Retina (tissue), 1 donor: ENCODE measurements around the gene TGM4.
"Not testable (repeated sequence)": the region's sequence is repeated elsewhere in the genome, so short reads cannot be mapped to it uniquely, and the experiment has no call there.

ENCODE experiments used
- DNase-seq: peaks from one replicate; pipeline ENCODE4 v3.0.0-alpha.2; 2016

TGM4 gene

DNA sequence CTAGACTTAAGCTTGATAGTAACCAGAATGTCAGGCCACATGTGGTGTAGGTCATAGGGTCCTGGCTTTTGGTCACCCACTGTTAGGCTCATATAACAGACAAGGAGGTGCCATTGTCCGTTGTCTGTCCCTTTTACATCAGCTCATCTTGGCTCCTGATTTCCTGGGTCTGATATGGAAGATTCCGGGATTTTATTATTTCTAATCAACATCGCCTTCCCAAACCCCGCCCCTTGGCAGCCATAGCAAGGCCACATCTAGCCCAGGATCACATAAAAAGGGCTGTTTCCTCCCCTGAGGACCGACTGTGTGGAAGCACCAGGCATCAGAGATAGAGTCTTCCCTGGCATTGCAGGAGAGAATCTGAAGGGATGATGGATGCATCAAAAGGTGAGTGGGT lies at the start of gene TGM4:
Gene TGM4, plus strand, starts transcription at position 301 of the 400 bp plus-strand sequence. Its CDS starts 71 bp downstream, at position 372.
- DNase-seq = no peak

DNA sequence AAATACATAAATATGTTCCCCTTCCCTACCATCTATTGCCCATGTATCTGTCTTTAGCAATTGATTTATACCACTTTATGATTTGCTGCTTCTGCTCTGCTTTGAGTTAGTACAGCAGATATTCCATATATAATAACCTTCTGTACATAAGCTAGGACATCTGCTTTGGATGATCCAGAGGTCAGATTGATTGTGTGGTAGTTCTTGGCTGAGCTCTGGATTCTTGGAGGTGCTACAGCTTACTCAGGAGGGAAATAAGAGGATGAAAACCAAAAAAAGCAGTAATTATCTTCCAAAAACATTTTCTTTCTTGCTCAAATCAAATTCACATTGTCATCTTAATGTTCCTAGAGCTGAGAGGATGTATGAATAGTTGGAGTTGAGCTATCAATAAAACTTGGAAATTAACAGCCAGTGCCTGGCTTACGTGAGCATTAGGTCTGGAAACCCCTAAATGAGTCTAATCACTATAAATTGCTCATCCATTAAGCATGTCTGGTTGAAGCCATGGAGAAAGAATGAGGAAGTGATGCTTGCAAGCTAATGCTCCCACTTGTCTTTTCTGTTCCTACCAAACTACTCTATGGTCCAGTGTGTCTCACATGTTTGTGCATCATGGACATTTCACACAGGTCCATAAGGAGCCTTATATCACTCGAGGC lies 49.0 kb upstream of the TGM4 start:
- DNase-seq = no peak

DNA sequence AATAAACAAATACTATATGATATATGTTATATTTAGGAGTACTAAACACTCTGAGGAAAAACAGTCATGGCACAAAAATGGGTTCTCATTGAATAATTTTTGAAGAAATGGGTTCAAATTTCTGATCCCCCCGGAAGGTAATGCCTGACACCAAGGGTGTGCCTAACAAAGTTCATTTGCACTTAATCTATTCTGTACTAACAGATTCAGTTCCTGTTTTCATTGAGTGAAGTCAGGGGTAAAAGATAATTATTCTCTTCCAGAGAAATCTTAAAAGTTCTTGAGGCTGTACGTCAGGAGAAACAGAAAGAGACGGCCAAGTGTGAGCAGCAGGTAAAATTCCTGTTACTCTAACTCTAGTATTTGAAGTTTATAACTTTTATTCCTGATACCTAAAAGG lies 47.2 kb upstream of the TGM4 start:
- DNase-seq = no peak

DNA sequence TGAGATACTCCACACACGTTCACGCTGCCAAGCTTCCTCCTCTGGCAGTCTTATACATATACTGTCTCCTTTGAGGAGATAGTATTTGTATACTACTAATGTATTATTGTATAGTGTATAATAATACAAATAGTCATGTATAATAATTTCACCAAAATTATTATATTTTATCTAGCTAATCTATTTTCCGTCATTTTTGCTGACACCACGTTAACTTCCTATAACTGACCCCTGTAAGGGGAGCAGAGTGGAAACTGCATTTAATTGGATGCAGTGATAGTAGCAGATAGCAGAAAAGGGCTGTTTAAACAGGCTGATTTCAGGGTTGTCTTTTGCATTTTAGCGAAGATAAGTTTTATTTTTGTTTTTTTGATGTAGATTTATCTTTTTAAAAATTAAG lies 43.2 kb upstream of the TGM4 start:
- no peak for DNase-seq

GRCh38 chr3:44832032-44832431 lies 42.4 kb upstream of the TGM4 start:
- DNase-seq = no peak

DNA sequence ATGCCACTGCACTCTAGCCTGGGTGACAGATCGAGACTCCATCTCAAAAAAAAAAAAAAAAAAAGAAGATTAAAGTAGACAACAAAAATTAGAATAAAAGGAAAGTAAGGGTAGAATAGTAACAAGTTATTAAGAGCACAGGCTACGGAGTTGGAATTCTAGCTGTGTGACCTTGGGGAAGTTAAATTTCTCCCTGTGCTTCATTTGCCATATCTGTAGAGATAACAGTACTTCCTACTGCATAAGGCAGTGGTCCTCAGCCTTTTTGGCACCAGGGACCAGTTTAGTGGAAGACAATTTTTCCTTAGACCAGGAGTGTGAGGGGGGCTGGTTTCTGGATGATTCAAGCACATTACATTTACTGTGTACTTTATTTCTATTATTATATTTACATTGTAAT lies 41.4 kb upstream of the TGM4 start:
- DNase-seq = no peak

DNA sequence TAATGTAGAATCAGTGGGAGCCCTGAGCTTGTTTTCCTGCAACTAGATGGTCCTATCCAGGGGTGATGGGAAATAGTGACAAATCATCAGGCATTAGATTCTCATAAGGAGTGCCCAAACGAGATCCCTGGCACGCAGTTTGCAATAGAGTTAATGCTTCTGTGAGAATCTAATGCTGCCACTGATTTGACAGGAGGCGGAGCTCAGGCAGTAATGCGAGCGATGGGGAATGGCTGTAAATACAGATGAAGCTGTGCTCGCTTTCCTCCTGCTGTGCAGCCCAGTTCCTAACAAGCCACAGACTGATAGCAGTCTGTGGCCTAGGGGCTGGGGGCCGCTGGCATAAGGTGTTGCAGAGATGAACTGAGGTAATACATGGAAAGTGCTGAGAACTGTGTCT lies 41.0 kb upstream of the TGM4 start:
- peak; percentile 8 for DNase-seq

DNA sequence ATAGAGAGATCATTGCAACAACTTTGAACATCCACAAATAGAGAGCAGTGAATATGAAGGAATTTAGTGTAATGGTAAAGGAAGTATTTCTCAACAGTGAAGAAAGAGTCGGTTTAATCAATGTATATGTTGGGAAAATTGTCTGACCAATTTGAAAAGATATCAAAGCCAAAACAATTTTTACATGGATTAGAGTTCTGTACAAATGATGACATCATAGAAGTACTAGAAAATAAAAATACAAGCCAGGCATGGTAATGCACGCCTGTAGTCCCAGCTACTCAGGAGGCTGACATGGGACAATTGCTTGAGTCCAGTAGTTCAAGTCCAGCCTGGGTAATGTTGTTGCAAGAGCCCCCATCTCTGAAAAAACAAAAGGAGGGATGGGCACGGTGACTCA lies 38.7 kb upstream of the TGM4 start:
- no peak for DNase-seq

DNA sequence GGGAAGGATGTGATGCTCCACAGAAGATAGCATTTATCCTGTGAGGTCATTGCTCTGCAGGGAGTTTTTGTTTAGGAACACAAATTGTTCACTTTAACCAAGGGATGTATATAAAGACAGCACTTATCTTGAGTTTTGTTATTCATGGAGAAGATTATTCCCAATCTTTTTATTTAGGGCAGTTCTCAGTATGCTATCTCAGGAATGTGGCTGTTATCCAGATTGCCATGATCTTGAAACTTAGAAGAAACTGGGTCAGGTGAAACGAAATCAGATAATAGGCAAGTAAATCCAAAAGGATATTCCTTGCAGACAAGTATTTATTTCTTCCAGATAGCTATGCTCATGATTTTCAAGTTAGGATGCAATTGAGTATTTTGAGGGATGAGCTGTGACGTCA lies 32.0 kb upstream of the TGM4 start:
- no peak for DNase-seq

DNA sequence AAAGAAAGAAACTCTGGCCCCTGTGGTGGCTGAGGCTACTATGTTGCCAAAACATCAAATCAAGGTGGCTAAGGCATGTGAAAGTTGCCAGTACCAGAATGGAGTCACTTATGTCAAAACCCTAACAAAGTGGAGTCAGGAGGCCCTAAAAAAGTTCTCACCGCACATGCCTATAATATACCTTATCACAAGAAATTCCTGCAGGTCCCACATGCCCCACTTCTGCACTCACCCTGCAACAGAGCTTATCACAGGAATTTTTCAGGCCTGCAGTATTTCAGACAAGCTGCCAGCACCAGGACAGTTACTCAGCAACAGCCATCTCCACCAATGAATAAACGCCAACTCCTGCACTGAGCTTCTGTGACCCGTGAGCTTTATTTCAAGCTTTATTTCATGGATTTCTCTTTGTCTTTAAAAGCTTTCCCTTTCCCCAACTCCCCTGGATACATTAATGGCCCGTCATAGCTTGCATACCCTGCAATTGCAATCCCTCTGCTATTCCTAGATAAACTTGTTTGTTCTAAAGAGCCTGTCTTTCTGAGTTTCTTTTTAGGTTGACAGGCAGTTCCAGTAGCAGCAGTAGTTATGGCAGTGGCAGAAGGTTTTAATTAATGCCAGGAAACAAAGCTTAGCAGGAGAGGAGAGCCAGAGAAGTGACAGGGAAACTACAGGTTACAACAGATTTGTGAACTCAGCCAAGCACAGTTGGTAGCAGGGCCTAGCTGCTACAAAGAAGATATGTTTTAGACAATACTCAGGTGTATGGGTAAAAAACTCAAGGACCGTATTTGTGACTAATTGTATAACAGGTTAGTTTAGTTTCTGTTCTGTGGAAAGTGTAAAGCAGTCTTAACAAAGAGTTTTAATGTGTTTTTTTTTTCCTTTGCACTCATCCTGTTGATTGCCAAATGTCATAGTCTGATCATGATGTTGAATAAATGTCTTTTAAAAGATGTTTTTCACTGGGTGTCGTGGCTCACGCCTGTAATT lies 28.6 kb upstream of the TGM4 start:
- DNase-seq = no peak

DNA sequence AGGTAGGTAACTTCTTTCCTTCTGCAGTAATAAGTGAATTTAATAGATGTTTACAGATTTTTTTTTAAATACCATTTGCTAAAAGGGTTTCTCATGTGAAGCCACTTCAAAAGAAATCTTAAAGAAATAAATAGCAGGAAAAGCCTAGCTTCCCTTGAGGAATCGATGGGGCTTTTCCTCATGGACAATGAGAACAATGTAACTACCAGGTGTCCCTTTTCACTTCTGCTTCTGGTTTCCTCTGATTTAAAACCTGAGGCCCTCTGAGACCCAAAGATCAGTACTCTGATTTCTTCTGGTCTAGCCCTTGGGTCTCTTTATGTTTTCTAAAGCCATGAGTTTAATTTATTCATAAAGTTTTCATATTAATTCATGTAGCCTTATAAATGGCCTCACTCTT lies 25.8 kb upstream of the TGM4 start:
- no peak for DNase-seq

DNA sequence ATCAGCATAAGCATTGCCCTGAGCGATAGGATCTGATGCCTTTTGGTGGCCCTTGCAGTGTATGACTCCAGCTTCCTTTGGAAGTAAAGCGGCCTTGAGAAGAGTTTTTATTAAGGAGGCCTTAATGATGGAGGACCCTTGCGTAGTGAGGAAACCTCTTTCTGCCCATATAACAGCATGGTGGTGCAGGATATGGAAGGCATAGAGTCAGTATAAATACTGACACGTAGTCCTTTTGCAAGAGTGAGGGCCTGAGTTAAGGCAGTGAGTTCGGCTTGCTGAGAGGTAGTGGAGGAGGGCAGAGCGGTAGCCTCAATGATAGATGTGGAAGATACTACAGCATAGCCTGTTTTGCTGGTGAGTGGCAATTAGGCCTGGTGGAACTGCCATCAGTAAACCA lies 17.7 kb upstream of the TGM4 start:
- DNase-seq = not testable (repeated sequence)

- DNase-seq = no peak
Measured at GRCh38 chr3:44860117-44860516, 14.3 kb upstream of the TGM4 start.

DNA sequence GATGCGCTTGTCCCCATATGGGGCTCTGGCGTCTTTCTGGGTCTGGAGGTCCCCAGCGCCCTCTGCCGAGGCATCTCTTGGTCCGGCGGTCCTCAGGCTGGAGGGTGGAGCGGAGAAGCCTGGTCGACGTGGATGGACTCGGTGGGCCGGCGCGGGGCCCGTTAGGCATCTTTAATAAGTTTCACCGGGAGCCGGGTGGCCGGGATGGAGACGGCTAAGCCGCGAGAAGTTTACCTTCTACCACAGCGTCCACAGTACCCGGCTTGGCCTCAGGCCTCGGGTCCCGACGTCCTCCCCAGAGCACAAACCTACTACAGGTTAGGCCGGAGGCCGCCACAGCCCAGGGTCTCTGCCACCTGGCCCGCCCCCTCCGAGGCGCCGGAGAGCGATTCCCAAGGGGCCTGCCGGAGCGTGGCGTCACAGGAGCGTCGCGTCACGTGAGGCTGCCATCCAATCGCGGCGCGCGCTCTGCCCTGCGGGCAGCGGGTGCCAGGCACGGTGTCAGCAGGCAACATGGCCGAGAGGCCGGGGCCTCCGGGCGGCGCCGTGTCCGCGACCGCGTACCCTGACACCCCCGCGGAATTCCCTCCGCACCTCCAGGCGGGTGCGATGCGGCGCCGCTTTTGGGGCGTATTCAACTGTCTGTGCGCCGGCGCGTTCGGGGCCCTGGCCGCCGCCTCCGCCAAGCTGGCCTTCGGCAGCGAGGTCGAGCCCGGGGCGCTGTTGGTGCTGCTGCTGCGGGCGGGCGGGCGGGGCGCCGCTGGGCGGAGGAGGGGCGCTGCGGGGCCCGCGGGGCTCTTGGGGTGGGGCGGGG lies 12.8 kb upstream of the TGM4 start, which contains the start of gene TMEM42:
Gene TMEM42, plus strand, starts transcription at position 501 of the 814 bp plus-strand sequence. Its CDS starts 13 bp downstream, at position 514.
- peak; percentile 98 for DNase-seq

- DNase-seq = peak; percentile 59
Measured at GRCh38 chr3:44862226-44862637, 12.2 kb upstream of the TGM4 start.

DNA sequence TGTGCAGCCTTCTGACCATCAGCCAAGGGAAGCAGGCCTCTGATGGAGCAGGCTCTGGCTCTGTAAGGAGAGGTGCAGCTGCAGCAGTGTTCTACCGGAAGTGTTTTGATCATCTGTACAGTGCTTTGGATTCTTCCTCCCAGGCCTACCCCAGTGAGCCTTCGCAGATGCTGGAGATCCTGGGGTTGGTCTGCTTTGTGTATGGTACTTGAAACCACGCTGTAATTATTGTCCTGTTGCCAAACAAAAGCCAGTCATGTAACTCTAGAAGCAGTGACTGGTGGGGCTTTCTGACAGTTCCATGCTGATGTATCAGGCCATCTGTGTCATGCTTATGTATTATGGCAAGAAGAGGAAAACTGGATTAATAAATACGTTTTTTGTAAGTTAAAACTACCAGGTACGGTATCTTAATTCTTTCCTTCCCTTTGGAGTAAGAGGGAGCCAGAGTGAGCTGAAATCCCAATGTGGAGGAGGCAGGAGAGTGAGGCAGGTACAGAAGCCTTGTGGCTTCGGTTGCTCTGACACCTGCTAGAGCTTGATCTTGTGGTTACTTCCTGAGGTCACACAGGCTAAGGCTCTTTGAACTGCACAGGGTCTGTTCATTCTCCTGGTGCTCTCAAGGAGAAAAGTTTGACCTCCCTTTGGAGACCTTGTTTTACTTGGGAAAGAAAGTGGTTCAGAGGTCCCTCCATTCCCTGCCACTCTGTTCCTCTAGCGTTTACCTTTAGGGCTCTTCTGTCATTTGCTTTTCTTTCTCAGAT lies 9.0 kb upstream of the TGM4 start:
- DNase-seq = no peak

DNA sequence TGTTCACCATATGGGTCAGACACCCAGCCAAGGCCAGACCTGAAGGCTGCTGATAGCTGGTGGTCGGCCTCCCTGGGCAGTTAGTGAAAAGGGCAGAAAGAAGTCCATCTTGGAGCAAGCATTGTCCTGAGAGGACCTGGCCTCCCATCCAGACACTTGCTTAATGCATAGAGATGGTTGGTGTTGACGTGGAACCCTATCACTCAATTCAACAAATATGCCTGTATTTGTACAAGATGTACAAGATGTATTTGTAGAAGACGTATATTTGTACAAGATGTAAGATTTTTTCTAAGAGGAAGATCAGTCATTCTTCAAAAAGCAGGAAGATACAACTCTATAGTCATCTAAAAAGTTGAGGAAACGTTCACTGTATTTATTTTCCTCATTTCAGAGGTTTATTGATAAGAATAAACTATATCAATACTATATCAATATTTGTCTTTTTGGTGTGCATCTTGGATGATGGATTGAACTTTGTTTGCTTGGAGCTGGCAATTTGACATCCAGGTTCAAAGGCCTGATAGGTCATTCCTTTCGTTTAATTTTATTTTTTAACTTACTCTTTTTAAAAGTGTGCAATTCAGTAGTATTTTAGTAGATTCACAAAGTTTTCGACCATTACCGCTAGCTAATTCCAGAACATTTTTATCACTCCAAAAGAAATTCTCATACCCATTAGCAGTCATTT lies 6.8 kb upstream of the TGM4 start:
- DNase-seq = no peak

DNA sequence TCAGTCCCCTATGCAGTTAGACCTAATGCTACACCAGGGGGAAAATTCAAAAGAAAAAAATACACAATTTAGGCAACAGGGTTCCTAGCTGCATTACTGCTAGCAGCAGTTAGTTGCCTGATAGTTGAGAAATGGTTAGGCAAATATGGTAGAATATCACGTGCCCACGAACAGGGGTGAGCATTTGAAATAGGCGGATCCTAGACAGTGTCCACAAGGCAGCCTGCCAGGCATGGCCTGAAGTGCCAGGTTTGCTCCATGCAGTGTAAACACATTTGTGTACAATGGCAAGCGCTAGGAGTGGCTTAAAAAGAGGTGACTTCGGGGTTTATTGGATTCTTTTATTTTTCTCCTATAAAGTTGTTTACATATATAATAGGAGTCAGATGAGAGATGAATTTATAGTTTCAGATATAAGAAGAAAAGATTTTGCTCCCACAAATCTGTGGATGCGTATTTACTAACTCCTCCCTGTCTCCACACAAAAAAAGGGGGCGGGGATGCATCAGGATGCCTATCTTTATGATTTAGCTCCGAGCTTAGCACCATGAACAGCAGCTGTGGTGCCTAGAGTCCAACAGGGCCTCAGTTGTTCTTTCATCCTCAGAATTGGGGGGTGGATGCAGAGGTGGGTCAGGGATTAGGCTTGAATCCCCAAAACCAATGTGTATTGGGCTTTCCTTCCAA lies 3.9 kb upstream of the TGM4 start:
- no peak for DNase-seq

GRCh38 chr3:44875596-44875995 lies 1.2 kb downstream of the TGM4 start:
- no peak for DNase-seq

GRCh38 chr3:44877333-44877732 lies 2.9 kb downstream of the TGM4 start:
- no peak for DNase-seq

DNA sequence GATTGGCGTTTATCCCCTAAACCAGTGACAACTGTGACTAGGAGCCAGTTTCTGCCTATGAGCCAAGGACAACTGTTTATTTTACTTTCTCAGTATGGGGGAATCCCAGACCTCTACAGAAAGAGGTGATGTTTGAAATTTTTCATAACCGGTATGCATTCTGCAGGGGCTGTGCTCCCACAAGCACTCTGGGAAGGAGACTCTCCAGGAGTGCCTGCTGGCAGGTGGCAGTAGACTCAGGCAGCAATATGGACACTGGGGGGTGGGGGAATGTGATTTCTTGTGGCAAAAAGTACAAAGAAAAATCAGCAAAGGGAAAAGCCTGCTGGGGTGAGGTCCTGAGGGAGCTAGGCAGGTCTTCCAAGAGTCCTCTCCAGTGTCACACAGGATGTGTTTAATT lies 5.9 kb downstream of the TGM4 start:
- DNase-seq = no peak
